C4-2B (cell line): ENCODE data around the gene ADARB2.
A peak's percentile ranks its signal among the peaks of the same experiment; 100 is the strongest.
"Not testable (repeated sequence)": the region's sequence is repeated elsewhere in the genome, so short reads cannot be mapped to it uniquely, and the experiment has no call there.

Source experiments
- H3K27ac ChIP-seq: fragments of 450-650 bp; 2 replicates; pipeline ENCODE4 v1.5.1; 2017
- CTCF ChIP-seq: fragments of 450-650 bp; conservative IDR thresholded peaks from 2 replicates; pipeline ENCODE4 v1.5.1; 2017; ENCODE audit warnings: mild to moderate bottlenecking
- ZFX ChIP-seq: fragments of 450-650 bp; IDR thresholded peaks from 2 replicates; pipeline ENCODE4 v1.6.1; 2017

ADARB2 gene

DNA sequence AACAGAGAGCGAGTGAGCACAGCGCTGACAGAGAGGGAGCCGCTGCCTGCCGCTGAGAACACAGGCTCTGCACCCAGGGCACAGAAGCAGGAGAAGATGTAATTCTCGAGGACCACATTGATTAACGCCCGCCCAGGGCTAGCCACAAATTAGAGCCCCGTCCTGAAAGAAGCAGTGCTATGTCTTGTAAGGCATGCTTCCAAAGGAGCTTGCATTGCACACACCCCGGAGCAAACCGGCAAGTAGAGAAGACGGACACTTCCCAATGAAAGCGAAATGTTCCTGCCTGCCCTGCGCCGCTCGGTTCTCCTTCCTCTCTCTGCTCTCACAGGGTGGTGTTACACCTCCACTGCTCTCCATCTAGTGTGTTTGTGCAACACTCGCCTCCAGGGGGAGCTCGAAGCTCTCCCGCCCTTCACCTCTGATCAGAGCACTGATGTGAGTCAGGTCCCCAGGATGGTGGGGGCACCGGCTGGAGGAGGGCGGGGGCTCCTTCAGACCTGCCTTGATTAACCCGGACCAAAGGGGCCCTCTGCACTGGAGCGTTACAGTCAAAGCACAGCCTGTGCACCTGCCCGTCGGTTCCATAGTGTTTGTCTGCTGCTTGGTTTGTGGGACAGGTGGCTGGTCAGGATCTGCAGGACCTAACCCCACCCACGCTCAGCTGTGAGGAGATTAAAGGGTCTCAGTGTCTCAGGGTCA, 316.5 kb downstream of the ADARB2 start:
- TF ChIP-seq ZFX (no peak), CTCF (peak; percentile 94)

DNA sequence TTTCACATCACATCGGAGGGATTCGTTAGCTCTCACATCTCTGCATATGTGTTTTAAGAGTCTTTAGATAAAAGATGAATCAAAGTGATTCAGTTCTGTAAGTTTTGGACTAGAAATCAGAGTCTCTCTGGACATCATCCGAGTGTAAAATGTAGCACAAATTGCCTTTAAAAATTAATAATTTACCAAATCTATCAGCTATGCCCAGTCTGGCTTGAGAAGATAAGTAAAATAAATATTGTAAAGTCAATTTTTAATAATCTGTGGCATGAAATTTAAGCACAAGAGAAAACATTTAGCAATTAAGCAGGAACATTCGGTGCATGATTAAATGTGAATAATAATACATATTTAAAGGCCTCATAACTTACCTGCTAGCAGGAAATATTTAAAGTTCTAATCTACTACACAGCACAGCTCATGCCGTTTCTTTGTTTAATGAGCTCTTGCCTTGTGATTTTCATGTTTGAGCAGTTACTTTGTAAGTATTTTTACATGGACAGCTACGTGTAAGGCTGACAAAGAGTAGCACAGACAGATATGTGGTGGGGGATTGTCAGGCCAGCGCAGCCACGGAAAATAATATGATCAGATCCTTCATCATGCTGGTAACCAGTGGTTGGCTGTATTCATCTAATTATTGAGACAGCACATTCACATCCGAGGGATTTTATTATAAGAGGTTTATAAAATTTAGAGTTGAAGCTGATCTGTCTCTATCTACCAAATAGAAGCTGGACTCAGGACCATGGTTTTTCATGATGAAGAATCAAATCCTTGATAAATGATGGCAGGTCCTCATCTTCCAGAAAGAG, 317.3 kb downstream of the ADARB2 start:
- no peak overlapping the region for H3K27ac ChIP-seq
- TF ChIP-seq CTCF (no peak), ZFX (no peak)

More for the DNA sequence above, 316.5 kb downstream of the ADARB2 start:
- no peak overlapping the region for H3K27ac ChIP-seq

GRCh38 chr10:1418031-1418550, 319.2 kb downstream of the ADARB2 start:
- TF ChIP-seq CTCF (no peak), ZFX (no peak)
- H3K27ac ChIP-seq = no peak overlapping the region

- no peak overlapping the region for H3K27ac ChIP-seq
- TF ChIP-seq ZFX = no peak
Observed at GRCh38 chr10:1417574-1417973, 319.8 kb downstream of the ADARB2 start.

- H3K27ac ChIP-seq = no peak overlapping the region
- no peak for TF ChIP-seq ZFX
- TF ChIP-seq CTCF = no peak
Observed at GRCh38 chr10:1416456-1417037, 320.8 kb downstream of the ADARB2 start.

GRCh38 chr10:1414893-1415292, 322.4 kb downstream of the ADARB2 start:
- TF ChIP-seq ZFX = no peak
- no peak for TF ChIP-seq CTCF

DNA sequence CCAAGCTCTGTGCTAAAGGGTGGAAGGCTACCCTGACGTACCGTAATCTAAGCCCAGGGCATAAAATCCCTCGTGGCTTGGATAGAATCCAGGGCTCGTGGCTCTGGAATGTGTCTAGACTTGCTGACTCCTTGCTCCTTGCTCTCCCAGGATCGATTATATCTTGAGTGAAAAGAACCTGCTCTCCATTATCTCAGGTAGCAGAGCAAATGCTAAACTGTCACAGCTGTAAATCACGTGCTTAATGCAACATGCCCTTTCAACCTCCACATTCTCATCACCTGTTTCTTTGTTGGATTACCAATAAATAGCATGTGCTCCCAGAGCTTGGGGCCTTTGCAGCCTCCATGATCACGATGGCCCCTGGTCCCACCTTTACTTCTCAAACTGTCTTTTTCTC, 323.0 kb downstream of the ADARB2 start:
- H3K27ac ChIP-seq = not testable (repeated sequence)

More at GRCh38 chr10:1414893-1415292, 322.4 kb downstream of the ADARB2 start:
- H3K27ac ChIP-seq = no peak overlapping the region

DNA sequence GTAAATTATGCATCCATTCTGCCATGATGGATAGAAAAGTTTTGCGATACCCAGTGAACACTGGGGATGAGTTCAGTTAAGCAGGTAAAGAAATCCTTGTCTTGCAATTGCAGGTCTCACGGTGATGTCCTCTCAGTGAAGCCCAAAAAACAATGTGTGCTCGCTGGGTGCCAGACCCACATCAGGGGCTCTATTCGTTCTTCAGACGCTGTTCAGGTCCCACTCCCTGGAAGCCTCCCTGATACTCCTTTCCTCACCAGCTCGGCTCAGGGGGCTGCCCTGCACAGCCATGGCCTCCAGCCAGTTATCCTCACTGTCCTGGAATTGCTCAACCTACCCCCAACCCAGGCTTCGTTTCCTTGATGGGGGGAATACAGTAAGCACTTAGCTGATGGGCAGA, 323.5 kb downstream of the ADARB2 start:
- no peak for TF ChIP-seq CTCF
- no peak overlapping the region for H3K27ac ChIP-seq
